ENCODE results near the gene ALPP. TPM values are rescaled to one million over a fixed set of nuclear protein-coding genes. Genes with fewer than 3 reads are reported as not detected.
"Not testable (repeated sequence)": the region's sequence is repeated elsewhere in the genome, so short reads cannot be mapped to it uniquely, and the experiment has no call there.

ALPP gene
- polyA plus RNA-seq, 4 donors = 0.20 TPM; not detected in 3

GRCh38 chr2:232419245-232420072, 40.9 kb downstream of the ALPP start:
- no peak for DNase-seq (ENCODE audit: low read depth in 4 of 4, low spot score in 3 of 4)

DNA sequence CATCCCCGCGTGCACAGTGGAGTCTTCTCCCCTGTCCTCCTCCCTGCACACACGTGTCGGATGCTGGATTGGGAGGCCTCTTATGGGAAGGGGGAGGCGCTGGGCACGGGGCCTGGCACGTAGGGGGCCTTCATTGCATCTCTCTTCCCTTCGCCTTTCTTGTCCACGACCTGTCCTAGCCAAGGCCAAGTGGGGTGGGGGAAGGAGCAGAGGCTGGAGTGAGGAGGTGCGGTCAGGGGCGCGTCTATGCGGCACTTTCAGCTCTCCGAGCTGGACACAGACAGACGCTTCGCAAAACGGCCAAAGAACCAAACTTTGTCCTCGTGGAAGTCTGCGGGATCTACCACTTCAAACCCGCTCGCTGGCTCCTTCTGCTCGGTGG, 41.5 kb downstream of the ALPP start:
- no peak for DNase-seq (ENCODE audit: low read depth in 4 of 4, low spot score in 3 of 4)

GRCh38 chr2:232420463-232421188, 42.1 kb downstream of the ALPP start:
- no peak for DNase-seq (ENCODE audit: low read depth in 4 of 4, low spot score in 3 of 4)

DNA sequence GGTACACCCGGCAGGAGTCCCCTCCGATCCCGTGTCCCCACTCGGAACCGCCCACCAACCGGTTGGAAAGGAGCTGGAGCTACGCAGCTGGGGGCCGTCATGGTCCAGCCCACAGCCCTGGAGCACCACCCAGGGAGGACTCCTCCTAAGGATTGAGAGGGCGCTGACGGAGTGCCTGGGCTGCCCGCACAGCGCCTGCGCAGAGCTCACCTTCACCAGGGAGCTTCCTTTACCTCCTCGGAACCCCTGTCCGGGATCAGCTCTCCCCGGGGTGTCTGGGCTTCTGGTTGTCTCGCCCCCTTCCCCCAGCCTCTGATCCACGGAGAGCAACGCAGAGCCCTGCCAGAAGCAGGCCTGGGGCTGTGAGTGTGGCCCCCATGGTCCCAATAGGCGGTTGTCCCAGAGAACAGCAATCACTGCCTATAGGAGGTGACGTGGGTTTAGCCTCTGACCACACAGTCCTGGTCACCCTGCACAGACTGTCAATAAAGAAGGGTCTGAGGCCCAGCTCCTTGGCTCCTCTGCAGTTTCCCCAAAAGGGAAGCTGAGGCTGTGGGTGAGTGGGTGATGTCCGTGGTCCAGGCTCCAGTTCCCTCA, 42.7 kb downstream of the ALPP start:
- DNase-seq (ENCODE audit: low read depth in 4 of 4, low spot score in 3 of 4) = no peak

DNA sequence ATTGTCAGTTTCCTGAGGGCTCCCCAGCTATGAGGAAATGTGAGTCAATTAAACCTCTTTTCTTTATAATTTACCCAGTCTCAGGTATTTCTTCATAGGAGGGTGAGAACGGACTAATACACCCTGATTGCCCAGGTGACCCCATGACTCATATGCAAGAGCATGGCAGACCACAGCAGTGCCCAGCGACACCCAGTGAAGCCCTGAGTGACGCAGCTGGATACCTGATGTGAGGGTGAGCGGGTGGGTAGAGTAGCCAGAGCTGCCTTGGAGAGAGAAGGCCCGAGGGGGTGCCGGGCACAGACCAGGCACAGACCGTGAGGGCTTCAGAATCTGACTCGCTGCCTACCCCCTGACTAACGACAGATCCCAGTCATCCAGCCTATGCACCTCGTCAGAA, 43.5 kb downstream of the ALPP start:
- DNase-seq (ENCODE audit: low read depth in 4 of 4, low spot score in 3 of 4) = no peak

GRCh38 chr2:232422996-232423395, 44.4 kb downstream of the ALPP start:
- not testable (repeated sequence) for DNase-seq (ENCODE audit: low read depth in 4 of 4, low spot score in 3 of 4)

GRCh38 chr2:232423407-232423806, 44.9 kb downstream of the ALPP start:
- not testable (repeated sequence) for DNase-seq (ENCODE audit: low read depth in 4 of 4, low spot score in 3 of 4)

GRCh38 chr2:232431705-232432590, 53.4 kb downstream of the ALPP start:
- DNase-seq (ENCODE audit: low read depth in 4 of 4, low spot score in 3 of 4) = no peak

Other genes with a start within 250 kb of the ALPP start
- not detected for gene ALPG, start 28.1 kb downstream of the ALPP start, polyA plus RNA-seq (ENCODE audit: insufficient read length in 4 of 4)
- under 1 TPM in 2 of 4 donors, not detected in 2; 0.06 to 0.09 TPM for gene ALPI, start 77.4 kb downstream of the ALPP start, polyA plus RNA-seq (ENCODE audit: insufficient read length in 4 of 4)
- 10 to 100 TPM; 11.7 to 18.8 (median 14.3) TPM for gene ECEL1, start 109.1 kb downstream of the ALPP start, polyA plus RNA-seq (ENCODE audit: insufficient read length in 4 of 4)
- gene PRSS56, start 141.6 kb downstream of the ALPP start, polyA plus RNA-seq (ENCODE audit: insufficient read length in 4 of 4) = under 1 TPM in 2 of 4 donors, not detected in 2; 0.15 to 0.29 TPM
- gene CHRND, start 147.4 kb downstream of the ALPP start, polyA plus RNA-seq (ENCODE audit: insufficient read length in 4 of 4) = under 1 TPM; 0.52 to 0.85 (median 0.66) TPM
- 1 to 10 TPM in 3 of 4 donors, under 1 TPM in 1; 0.73 to 2.2 (median 1.5) TPM for gene CHRNG, start 160.9 kb downstream of the ALPP start, polyA plus RNA-seq (ENCODE audit: insufficient read length in 4 of 4)
- 10 to 100 TPM in 3 of 4 donors, 1 to 10 TPM in 1; 9.5 to 15.6 (median 11.9) TPM for gene TIGD1, start 171.8 kb downstream of the ALPP start, polyA plus RNA-seq (ENCODE audit: insufficient read length in 4 of 4)
- 100 to 1,000 TPM in 2 of 4 donors, 10 to 100 TPM in 2; 96.4 to 110 (median 102) TPM for gene EIF4E2, start 171.9 kb downstream of the ALPP start, polyA plus RNA-seq (ENCODE audit: insufficient read length in 4 of 4)

All from left renal pelvis (tissue), 4 donors.